PC-3 (cell line): ENCODE results near the gene GPR137B. TPM values are rescaled to one million over a fixed set of nuclear protein-coding genes. Genes with fewer than 3 reads are reported as not detected.

Experiments
- ATAC-seq: fragments of 200-7000 bp; cut with Tn5 transposase; 2 replicates; pipeline ENCODE4 v1.9.1; 2020; ENCODE audit warnings: mild to moderate bottlenecking, moderate library complexity
- Bru-seq: library from RNA; stranded (reverse); fragments of 400-500 nt; gene quantifications from one replicate; lab custom pipeline; 2021; lab: Mats Ljungman, UMichigan
- BruChase-seq, 2 experiments: library from RNA; stranded (reverse); fragments of 400-500 nt; gene quantifications; one replicate each; lab custom pipeline; 2021; lab: Mats Ljungman, UMichigan
- BruUV-seq: library from RNA; stranded (reverse); fragments of 400-500 nt; replicated peaks from 2 replicates; lab custom pipeline; 2021; lab: Mats Ljungman, UMichigan
- CTCF ChIA-PET: fragments of 300-600 bp; sonication (Branson Sonifier 250); formaldehyde crosslinking; loops from one replicate; lab custom pipeline; 2022; ENCODE audit warnings: antibody characterized with exemption; lab: Charles Lee
- POLR2A ChIA-PET: fragments of 300-600 bp; sonication (Branson Sonifier 250); formaldehyde crosslinking; loops from one replicate; lab custom pipeline; 2022; ENCODE audit warnings: antibody characterized with exemption; ENCODE audit not compliant: unreplicated experiment; lab: Charles Lee
- DNase-seq: peaks from one replicate; pipeline ENCODE4 v3.0.0-alpha.2; 2015
- H2AFZ ChIP-seq: fragments of 300-600 bp; sonication (generic); 2 replicates; pipeline ENCODE4 v1.6.0; 2016; ENCODE audit warnings: antibody characterized with exemption, low read length
- H3F3A ChIP-seq: fragments of 300-600 bp; sonication (generic); one replicate; pipeline ENCODE4 v1.6.0; 2017; ENCODE audit warnings: antibody characterized with exemption, low read length, control low read depth, mild to moderate bottlenecking; ENCODE audit not compliant: unreplicated experiment
- H3K27ac ChIP-seq: fragments of 300-600 bp; sonication (generic); 2 replicates; pipeline ENCODE4 v1.5.1; 2016; ENCODE audit warnings: mild to moderate bottlenecking, low read length
- H3K27me3 ChIP-seq: fragments of 300-600 bp; sonication (generic); 2 replicates; pipeline ENCODE4 v1.6.1; 2016; ENCODE audit warnings: low read length, mixed read lengths
- H3K36me3 ChIP-seq: fragments of 300-600 bp; sonication (generic); 2 replicates; pipeline ENCODE4 v1.6.1; 2016; ENCODE audit warnings: low read depth, mixed run types, low read length, mixed read lengths
- H3K4me1 ChIP-seq: fragments of 300-600 bp; sonication (generic); 2 replicates; pipeline ENCODE4 v1.5.1; 2016; ENCODE audit warnings: low read length; ENCODE audit not compliant: insufficient read depth
- H3K4me2 ChIP-seq: fragments of 300-600 bp; sonication (generic); 2 replicates; pipeline ENCODE4 v1.6.0; 2016; ENCODE audit warnings: low read length
- H3K4me3 ChIP-seq: fragments of 300-600 bp; sonication (generic); 2 replicates; pipeline ENCODE4 v1.5.1; 2016; ENCODE audit warnings: mild to moderate bottlenecking, low read length, mixed read lengths
- H3K79me2 ChIP-seq: fragments of 300-600 bp; sonication (generic); 2 replicates; pipeline ENCODE4 v1.6.1; 2017; ENCODE audit warnings: low read length, mixed read lengths
- H3K9ac ChIP-seq: fragments of 300-600 bp; sonication (generic); 2 replicates; pipeline ENCODE4 v1.6.0; 2016; ENCODE audit warnings: mild to moderate bottlenecking, low read length
- H3K9me2 ChIP-seq: fragments of 300-600 bp; sonication (generic); replicated peaks from 2 replicates; pipeline ENCODE4 v1.6.1; 2016; ENCODE audit warnings: mixed run types, low read length, mixed read lengths
- H3K9me3 ChIP-seq: fragments of 300-600 bp; sonication (generic); 2 replicates; pipeline ENCODE4 v1.6.1; 2016; ENCODE audit warnings: low read length, mixed read lengths
- H4K20me1 ChIP-seq: fragments of 300-600 bp; sonication (generic); 2 replicates; pipeline ENCODE4 v1.6.1; 2016; ENCODE audit warnings: low read length, mixed read lengths
- CTCF ChIP-seq: fragments of 300-600 bp; sonication (generic); conservative IDR thresholded peaks from 2 replicates; pipeline ENCODE4 v1.5.1; 2017; ENCODE audit warnings: antibody characterized with exemption, low read depth, mild to moderate bottlenecking, low read length
- EZH2 ChIP-seq: fragments of 300-600 bp; sonication (generic); IDR thresholded peaks from one replicate; pipeline ENCODE4 v1.6.1; 2017; ENCODE audit warnings: antibody characterized with exemption, mild to moderate bottlenecking, low read length; ENCODE audit not compliant: unreplicated experiment
- EZH2phosphoT487 ChIP-seq: fragments of 300-600 bp; sonication (generic); IDR thresholded peaks from 2 replicates; pipeline ENCODE4 v1.6.1; 2018; ENCODE audit warnings: mild to moderate bottlenecking, antibody characterized with exemption, low read length, borderline replicate concordance
- intact Hi-C: fragments of 100-400 bp; cut with micrococcal nuclease; formaldehyde crosslinking; loops from 2 replicates; pipeline ENCODE4 v1.9.0; 2023
- long read RNA-seq: library from polyadenylated mRNA; unstranded; transcript quantifications from one replicate; pipeline ENCODE4 v2.0.0, GENCODE V29; 2021; ENCODE audit not compliant: unreplicated experiment
- total RNA-seq: library from RNA; depleted of rRNA; stranded (reverse); fragments of >200 nt; gene quantifications from 2 replicates; pipeline ENCODE4 v1.2.3, GENCODE V29; 2014; rRNA removed

Gene GPR137B
- total RNA-seq, result 0.69 and 2.3 TPM in 2 replicates
- Bru-seq, nascent RNA, result percentile 43 among the genes with signal in this experiment
- BruChase-seq, experiment 1, labeled RNA remaining after a 6-hour chase, result percentile 36 among the genes with signal in this experiment
- BruChase-seq, experiment 2, labeled RNA remaining after a 2-hour chase, result percentile 43 among the genes with signal in this experiment
- long read RNA-seq, transcript GPR137B-202 (7 exons, 2,042 nt), result major isoform, 6 of 16 reads
- long read RNA-seq, partial matches to known transcripts, result 1 of 16 reads
- long read RNA-seq, other reads (novel, unspliced or antisense), result 9 of 16 reads

GRCh38 chr1:236142253-236143103 is at the start of gene GPR137B:
Gene GPR137B (plus strand): TSS chr1:236142539. CDS start chr1:236142623, 84 bp downstream.
- no peak within 1 kb of the TSS for H3K27ac ChIP-seq

GRCh38 chr1:236092899-236093298 is 49.4 kb upstream of the GPR137B start:
- Histone ChIP-seq H4K20me1 (no peaks in the 10 kb centered on the region), H3K4me2 (no peak overlapping the region), H3F3A (peaks cover 22% of the 10 kb centered on the region), H3K27ac (no peak overlapping the region), H3K36me3 (peaks cover 3% of the 10 kb centered on the region; the same call in 1 of the 2 replicates), H3K4me1 (0 out of 2 replicates have a peak, but pooled peaks cover 4% of the 10 kb centered on the region), H3K79me2 (no peaks in the 10 kb centered on the region), H3K9me3 (peaks cover 14% of the 10 kb centered on the region), H3K9ac (no peak overlapping the region), H2AFZ (no peak overlapping the region), H3K9me2 (no peaks in the 10 kb centered on the region), H3K4me3 (no peak overlapping the region), H3K27me3 (no peaks in the 10 kb centered on the region)
- CTCF ChIA-PET, result no interaction called here
- DNase-seq, result no peak
- POLR2A ChIA-PET, result no interaction called here
- TF ChIP-seq EZH2phosphoT487 (no peak), CTCF (no peak), EZH2 (no peak)
- intact Hi-C loops, result no loop called here
- no TSS peak for BruUV-seq
- ATAC-seq, result no peak

More at GRCh38 chr1:236142253-236143103, at the start of gene GPR137B:
- POLR2A ChIA-PET, result no interaction called here
- Histone ChIP-seq H3F3A (no peaks in the 10 kb centered on the region), H2AFZ (peak within 1 kb of the TSS; percentile 91), H3K36me3 (no peaks in the 10 kb centered on the region), H3K4me3 (peak within 1 kb of the TSS; percentile 77), H3K9me3 (no peaks in the 10 kb centered on the region), H3K9me2 (no peaks in the 10 kb centered on the region), H3K27me3 (no peaks in the 10 kb centered on the region), H3K4me1 (peaks cover 8% of the 10 kb centered on the region; the same call in 1 of the 2 replicates), H3K4me2 (peak within 1 kb of the TSS; percentile 96), H3K79me2 (no peaks in the 10 kb centered on the region), H4K20me1 (no peaks in the 10 kb centered on the region), H3K9ac (peak within 1 kb of the TSS; percentile 26; the same call in 1 of the 2 replicates)
- CTCF ChIA-PET, result interaction anchor here (0.7 kb wide), 1 partner anchor 143 kb away, joined by 4 read pairs; no protein-coding TSS in a partner anchor
- BruUV-seq, result no TSS peak
- DNase-seq, result peak; percentile 35
- peak; percentile 47 for ATAC-seq
- TF ChIP-seq EZH2phosphoT487, result no peak
- TF ChIP-seq CTCF, result no peak
- TF ChIP-seq EZH2, result no peak
- intact Hi-C loops, result no loop called here
